Bronchial epithelial cell (primary cell): ENCODE results near the gene REV3L. TPM values are rescaled to one million over a fixed set of nuclear protein-coding genes. Genes with fewer than 3 reads are reported as not detected.

Experiments used
- DNase-seq: peaks from one replicate; pipeline ENCODE4 v3.0.0-alpha.2; 2010; ENCODE audit warnings: low read depth
- FAIRE-seq: peaks from 2 replicates; lab custom pipeline; 2011; peaks lifted over from hg19 to GRCh38; lab: Jason Lieb, UNC
- H3K27me3 ChIP-seq: 2 replicates; pipeline ENCODE4 v1.5.1; 2011; ENCODE audit warnings: low read length; ENCODE audit not compliant: control insufficient read depth, insufficient read depth
- H3K36me3 ChIP-seq: 2 replicates; pipeline ENCODE4 v1.5.1; 2011; ENCODE audit warnings: low read length; ENCODE audit not compliant: control insufficient read depth, insufficient read depth
- H3K4me3 ChIP-seq: 2 replicates; pipeline ENCODE4 v1.5.1; 2011; ENCODE audit warnings: mild to moderate bottlenecking, low read depth, low read length, control low read depth
- total RNA-seq: library from RNA; depleted of rRNA; stranded (reverse); fragments of >200 nt; gene quantifications from 2 replicates; pipeline ENCODE4 v1.2.1, GENCODE V29; 2014
- TF ChIP-seq, protein P1 (sequence below): IDR thresholded peaks from 2 replicates; pipeline ENCODE4 v1.5.1; 2011; ENCODE audit warnings: mild to moderate bottlenecking, moderate library complexity, low read length, control low read depth, inconsistent platforms; ENCODE audit not compliant: insufficient read depth, severe bottlenecking

REV3L gene
- total RNA-seq, 1 donor from 2014 or later, result 8.4 TPM

DNA sequence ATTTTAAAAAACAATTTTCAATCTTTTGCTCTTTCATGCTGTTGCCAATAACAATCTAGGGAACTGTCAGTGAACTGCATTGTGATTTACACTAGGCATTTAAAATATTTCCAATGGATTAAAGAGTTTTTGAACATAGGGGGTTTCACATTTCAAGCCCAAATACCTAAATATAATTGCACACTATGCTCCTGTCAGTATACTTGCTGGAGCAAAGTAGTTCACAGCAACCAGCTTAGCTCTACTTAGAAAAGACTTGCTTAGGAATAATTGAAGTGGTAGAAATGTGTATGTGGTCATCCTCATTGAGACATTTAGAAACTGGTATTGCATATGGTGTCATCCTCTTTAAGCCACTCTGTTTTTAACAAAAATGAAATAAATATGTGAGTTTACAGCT lies 41.7 kb upstream of the REV3L start:
- H3K36me3 ChIP-seq, result no peaks in the 10 kb centered on the region
- H3K27me3 ChIP-seq, result no peaks in the 10 kb centered on the region
- DNase-seq (no peak), FAIRE-seq (no peak)
- H3K4me3 ChIP-seq, result no peak overlapping the region
- TF ChIP-seq, protein P1, sequence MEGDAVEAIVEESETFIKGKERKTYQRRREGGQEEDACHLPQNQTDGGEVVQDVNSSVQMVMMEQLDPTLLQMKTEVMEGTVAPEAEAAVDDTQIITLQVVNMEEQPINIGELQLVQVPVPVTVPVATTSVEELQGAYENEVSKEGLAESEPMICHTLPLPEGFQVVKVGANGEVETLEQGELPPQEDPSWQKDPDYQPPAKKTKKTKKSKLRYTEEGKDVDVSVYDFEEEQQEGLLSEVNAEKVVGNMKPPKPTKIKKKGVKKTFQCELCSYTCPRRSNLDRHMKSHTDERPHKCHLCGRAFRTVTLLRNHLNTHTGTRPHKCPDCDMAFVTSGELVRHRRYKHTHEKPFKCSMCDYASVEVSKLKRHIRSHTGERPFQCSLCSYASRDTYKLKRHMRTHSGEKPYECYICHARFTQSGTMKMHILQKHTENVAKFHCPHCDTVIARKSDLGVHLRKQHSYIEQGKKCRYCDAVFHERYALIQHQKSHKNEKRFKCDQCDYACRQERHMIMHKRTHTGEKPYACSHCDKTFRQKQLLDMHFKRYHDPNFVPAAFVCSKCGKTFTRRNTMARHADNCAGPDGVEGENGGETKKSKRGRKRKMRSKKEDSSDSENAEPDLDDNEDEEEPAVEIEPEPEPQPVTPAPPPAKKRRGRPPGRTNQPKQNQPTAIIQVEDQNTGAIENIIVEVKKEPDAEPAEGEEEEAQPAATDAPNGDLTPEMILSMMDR, result no peak

DNA sequence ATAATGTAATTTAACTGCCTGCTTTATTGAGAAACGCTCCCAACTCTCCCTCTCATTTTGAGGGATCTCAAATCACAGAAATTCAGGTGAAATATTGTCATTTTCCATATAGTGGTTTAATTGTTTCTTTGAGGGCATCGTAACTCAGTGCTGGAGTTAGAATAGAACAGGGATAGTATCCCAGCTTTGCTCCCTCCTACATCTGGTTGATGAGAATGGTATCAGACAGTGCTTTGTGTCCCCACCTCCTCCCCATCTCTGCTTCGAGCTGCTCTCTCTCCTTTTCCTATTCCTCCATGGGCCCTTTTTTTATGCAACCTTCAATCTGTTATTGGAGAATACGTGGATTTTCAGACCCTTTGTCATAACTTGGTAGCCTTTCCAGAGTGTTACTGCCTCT lies 41.2 kb upstream of the REV3L start:
- FAIRE-seq, result no peak
- DNase-seq, result no peak
- H3K36me3 ChIP-seq, result no peaks in the 10 kb centered on the region
- TF ChIP-seq, protein P1, result no peak
- no peak overlapping the region for H3K4me3 ChIP-seq
- H3K27me3 ChIP-seq, result no peaks in the 10 kb centered on the region

DNA sequence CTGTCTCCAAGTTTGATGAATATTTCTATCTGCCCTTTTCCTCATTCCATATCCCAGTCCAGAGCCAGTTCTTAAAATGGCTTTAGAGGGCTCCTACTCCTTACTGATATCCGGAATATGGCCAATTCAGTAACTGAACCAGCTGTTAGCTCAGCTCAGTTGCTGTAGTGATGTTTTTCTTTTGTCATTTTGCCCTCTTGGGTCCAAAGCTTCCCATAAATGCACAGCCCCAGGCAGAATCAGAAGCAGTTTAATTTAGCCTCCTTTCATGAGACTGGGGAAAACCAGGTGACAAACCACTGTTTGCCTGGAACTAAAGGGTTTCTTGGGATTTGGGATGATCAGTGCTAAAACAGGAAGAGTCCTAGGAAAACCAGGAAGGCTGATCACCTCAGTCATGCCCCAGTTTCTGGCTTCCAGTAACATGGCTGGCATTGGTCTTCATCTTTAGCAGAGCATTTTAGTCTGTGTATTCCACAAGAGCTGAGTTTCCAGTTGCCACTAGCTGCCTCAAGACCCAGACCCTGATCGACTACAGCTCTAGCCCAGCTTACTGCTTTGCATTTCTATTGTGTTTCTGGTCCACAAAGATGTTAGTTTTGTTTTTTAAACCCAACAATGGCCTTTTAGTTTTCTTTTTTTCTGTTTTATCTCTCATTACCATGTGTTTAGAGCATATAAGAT lies 40.6 kb upstream of the REV3L start:
- TF ChIP-seq, protein P1, result no peak
- no peak overlapping the region for H3K4me3 ChIP-seq
- no peak for DNase-seq
- no peaks in the 10 kb centered on the region for H3K27me3 ChIP-seq
- H3K36me3 ChIP-seq, result no peaks in the 10 kb centered on the region
- FAIRE-seq, result no peak

DNA sequence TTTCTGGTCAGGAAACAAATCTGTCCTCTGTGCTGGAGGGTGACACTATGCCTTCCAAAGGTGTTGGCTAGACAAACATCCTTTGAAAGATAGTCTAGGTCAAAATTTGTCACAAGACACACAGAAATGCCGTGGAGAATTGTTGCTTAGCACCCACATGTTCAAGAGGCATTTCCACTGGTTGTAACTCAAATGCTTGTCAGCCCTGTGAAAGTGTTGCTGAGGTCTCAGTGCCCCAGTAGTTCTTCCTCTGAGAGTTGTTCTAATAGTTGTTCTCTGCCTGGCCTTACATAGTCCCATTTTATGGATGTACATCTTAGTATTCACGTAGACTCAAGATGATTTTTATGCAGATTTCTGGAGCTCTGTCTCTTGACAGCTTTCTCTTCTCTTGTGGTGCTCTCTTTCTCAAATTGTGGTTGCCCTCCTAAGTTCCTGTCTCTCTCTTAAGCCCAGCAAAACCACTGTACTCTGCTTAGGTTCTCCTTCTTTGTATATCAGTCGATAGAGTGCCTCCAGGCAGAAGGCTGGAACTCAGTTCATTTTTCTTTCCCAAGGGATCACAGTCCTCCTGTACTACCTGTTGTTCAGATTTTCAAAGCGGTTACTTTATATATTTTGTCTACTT lies 39.5 kb upstream of the REV3L start:
- TF ChIP-seq, protein P1, result no peak
- no peaks in the 10 kb centered on the region for H3K36me3 ChIP-seq
- DNase-seq (no peak), FAIRE-seq (no peak)
- no peaks in the 10 kb centered on the region for H3K27me3 ChIP-seq
- no peak overlapping the region for H3K4me3 ChIP-seq

DNA sequence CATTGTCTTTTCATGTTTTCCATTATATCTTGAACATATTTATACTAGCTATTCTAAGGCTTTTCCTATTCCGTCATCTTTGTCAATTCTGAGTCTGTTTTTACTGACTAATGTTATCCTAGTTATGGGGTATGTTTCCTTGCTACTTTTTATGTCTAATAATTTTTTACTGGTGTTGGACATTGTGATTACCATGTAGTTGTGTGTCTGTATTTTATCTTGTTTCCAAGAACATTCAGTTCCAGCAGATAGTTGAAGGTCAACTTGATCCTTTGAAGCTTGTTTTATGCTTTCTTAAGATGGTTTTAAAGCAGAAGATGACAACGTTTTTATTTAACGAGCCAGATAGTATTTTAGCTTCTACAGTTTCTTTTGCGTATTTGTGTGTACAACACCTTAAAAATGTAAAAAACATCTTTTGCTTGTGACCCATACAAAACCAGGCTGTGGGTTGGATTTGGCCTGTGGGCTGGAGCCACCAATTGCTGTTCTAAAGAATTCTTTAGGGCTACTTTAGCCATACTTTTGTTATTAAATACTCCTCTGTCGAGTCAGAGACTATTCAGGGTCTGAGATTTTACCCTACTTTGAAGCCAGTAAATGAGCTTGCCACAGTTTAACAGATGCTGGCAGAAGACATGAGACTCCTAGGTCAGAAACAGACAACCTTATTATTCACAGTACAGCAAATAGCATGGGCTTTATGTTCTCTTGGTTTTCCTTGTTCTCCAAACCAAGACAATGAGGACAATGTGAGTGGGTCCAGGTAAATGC lies 38.7 kb upstream of the REV3L start:
- FAIRE-seq (no peak), DNase-seq (no peak)
- H3K4me3 ChIP-seq, result no peak overlapping the region
- no peaks in the 10 kb centered on the region for H3K36me3 ChIP-seq
- no peaks in the 10 kb centered on the region for H3K27me3 ChIP-seq
- TF ChIP-seq, protein P1, result no peak
